Medulla oblongata (tissue), 1 donor: ENCODE results near the gene MYRIP.
"Not testable (repeated sequence)": the region's sequence is repeated elsewhere in the genome, so short reads cannot be mapped to it uniquely, and the experiment has no call there.

Source experiments
- DNase-seq: peaks from one replicate; pipeline ENCODE4 v3.0.0-alpha.2; 2015; ENCODE audit errors: extremely low spot score

The MYRIP gene

DNA sequence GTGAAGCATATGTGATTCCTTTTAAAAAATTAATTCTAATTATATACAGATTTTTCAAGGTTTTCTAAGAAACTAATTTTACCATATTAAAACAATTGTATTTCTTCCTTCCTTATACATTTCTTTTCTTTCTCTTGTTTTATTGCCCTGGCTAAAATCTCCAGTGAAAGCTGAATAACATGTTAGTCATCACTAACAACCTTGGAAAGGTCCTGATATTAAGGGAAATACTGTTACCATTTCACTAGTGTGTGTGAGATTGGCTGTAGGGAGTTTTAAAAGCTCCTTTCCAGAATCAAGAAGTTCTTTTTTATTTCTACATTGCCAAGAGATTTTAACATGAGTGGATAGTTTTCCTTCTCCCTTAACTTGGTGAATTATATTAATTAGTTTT lies 270.4 kb downstream of the MYRIP start:
- DNase-seq = no peak

DNA sequence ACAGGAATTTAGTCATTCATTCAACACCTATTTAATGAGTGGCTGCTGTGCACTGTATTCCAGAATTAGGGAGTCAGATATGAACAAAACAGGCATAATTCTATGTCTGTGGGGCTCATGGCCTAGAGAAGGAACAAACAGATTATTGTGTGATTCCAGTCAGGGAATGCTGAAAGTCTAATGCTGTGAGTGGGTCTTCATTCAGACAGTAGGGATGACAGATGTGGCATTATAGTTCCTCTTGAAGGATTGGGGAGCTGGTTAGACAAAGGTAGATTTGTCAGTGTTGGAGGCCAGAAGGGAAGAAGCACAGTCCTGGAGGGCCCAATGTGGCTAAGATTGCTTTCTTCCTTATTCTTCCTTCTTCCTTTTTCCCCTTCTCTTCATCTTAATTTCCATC lies 273.7 kb downstream of the MYRIP start:
- no peak for DNase-seq

DNA sequence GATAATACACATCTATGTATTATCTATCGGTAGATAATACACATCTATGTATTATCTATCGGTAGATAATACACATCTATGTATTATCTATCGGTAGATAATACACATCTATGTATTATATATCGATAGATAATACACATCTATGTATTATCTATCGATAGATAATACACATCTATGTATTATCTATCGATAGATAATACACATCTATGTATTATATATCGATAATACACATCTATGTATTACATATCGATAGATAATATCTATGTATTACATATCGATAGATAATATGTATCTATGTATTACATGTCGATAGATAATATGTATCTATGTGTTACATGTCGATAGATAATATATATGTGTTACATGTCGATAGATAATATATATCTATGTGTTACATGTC lies 275.0 kb downstream of the MYRIP start:
- not testable (repeated sequence) for DNase-seq

DNA sequence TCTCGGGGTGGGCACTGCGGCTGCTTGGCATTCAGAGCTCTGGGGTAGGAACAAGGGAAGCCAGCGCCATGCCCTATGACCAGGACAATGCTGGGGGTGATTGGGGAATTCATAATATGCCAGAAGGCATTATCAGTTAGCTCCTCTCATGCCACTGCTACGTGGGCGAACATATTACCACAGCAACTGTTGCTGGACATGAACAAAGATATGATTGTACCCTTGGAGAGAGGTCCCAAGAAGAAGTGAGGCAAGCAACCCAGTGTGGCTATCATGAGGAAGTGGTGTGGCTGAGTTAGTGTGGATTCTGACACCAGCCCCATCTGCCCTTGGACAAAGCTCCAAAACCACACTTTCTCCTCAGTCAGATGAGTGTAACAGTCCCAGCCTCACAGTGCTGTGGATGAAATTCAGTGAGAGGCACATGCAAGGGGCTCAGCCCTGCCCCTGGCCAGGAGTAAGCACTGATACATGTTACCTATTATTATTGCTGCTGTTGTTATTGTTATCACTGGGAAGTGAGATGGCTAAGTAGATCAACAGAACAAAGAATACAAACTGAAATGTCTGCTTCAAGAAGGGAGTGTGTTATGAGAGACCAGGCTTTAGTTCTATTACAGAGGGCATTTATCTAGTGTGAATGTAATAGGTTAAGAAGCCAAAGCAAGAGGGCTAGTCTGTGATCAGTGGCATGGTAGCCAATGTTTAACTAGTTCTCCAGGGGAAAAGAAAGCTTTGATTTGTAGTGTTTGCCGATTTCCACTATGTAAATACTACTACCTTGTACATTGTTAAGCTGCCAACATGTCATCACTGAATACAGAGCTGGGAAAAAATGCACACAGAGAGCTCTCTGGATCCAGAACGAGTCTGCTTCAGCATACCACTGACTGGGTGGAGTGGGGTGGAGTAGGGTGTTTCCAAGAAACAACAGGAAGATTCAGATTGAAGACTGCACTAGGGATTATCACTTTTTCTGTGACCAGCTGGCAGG lies 277.8 kb downstream of the MYRIP start:
- no peak for DNase-seq

DNA sequence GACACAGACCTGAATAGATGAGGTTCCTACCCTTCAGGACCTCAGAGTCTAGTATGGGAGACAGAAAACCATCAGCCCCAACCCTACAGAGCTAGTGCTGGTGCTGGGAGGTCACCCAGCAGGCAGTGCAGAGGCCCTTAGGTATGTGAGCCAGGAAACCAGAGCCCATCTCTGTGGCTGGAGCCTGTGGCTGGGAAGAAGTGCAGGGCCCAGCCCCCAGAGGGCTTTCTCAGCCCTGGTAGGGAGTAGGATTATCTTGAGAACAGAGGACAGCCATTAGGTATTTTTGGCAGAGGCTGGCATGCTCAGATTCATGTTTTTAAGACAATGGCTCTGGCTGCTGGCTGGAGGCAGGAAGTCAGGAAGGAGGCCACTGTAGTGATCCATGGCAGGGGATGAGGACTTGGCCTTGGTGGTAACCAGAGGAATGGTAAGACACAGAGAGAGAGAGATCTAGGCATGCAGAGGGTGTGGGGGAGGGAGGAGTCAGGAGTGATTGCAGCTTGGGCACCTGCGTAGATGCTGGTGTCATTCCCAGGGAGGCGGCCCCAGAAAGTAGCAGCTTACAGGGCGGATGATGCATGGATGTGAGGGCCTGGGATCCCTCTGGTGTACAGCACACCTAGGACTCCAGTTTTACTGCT lies 279.2 kb downstream of the MYRIP start:
- DNase-seq = no peak

DNA sequence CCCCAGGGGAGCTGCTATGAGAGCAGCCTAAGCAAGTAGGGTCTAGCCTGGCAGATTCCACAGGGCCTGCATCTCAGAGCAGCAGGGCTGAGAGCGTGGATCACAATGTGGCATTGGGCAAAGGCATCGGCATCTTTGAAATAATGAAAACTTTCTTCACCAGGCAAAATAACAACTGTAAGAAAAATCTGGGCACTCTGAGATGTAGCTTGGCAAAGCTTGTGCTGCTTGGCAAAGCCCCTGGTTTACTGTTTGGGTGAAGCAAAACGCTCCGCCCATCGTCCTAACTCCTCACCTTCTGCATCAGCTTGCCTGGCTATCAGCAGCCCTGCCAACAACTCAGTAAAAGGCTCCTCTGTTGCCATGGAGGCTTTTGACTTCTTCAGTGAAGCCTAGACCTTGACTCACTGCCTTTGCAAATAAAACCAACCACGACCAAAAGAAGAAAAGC lies 287.3 kb downstream of the MYRIP start:
- DNase-seq = peak; percentile 75

DNA sequence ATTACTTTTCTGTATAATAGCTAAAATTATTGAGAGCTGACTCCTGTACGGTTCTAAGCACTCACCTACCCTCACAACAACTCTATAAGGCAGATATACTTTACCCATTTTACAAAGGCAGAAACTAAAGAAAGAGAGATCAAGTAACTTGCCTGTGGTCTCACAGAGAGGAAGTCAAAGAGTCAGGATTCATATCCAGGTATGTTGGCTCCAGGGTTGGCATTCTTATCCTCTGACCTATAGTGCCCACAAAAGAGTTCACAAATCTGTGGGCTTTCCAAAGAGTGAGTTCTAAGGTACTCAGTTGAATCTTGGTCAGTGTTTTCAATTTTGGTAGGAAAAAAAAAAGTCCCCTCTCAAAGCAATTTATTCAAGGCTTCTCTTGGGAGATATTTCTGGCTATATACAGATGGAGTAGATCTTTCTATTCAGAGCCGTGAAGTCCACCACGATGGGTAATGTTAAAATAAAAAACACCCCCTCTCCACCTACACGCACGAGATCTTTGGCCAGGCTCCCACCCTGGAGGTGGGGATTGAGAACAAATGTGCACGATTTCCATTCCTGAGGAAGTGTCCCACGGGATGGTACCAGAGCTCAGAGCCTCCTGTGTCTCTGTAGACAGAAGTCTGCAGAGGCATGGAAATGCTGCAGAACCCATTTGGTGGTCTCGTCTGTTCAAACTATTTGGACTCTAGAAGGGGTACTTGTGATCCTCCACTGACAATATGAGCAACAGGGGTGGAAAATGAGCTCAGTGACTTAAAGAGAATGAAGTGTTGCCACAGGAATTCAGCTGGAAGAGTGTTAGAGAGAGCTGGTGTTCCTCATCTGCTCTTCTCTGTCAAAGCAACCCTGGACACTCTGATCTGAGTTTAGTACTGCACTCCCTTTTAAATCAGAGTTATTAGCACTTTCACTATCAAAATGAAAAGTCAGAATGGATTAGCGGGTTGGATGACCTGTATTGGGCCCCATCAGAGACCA lies 288.0 kb downstream of the MYRIP start:
- no peak for DNase-seq

DNA sequence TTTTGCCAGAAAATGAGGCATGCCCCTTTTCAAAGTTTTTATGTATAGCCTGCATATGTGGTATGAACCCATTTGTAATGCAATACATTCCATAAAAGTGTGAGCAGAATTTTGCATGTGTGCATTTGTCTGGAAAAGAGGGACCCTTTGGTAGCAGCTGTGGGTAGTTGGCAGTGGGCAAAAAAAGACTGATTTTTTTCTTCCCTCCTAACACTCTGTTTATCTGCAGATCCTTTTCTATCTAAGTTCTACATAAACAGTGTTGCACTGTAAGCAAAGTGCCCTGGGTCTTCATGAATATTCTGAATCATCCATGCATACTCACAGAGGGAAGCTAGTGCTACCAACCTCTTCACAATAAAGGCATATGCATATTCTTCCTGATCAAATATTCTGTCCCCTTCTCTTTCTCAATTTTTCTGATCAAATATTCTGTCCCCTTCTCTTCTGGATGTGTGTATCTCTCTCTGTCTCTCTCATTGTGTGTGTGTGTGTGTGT lies 288.9 kb downstream of the MYRIP start:
- no peak for DNase-seq

DNA sequence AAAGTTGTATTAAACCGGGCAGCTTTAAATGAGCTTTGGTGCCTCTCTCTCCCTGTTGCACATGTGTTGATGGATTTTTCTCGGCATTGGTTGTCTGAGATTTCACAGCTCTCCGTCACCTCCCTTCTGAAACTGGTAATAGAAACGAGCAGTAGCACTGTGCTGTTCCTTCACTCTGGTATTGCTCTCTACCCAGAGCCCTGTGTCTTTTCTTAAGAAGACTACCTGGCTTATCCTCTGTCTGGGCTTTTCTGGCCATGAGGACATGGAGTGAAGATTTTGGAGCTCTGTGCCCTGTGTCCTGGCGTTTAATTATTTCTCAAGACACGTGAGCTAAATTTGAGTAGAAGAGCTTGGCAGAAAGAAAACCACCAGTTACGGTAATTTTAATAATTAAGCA lies 290.5 kb downstream of the MYRIP start:
- DNase-seq = no peak

DNA sequence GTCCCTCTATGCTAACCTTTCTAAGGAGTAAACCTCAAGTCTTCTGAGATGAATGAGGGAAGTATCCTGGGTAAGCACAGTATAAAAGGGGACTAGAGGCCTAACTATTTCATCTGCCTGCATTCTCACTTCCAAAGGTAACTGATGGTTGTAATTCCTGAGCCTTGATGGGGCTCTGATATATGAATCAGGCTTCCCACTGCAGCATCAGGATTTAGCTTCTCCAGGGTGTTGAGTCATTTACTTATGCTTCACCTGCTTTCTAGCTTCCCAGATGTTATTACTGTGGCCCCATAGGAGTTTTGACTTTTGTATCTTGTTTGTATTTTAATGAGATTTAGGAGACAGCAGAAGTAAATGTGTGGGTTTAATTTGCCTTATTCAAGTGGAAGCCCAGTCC lies 292.8 kb downstream of the MYRIP start:
- DNase-seq = no peak

DNA sequence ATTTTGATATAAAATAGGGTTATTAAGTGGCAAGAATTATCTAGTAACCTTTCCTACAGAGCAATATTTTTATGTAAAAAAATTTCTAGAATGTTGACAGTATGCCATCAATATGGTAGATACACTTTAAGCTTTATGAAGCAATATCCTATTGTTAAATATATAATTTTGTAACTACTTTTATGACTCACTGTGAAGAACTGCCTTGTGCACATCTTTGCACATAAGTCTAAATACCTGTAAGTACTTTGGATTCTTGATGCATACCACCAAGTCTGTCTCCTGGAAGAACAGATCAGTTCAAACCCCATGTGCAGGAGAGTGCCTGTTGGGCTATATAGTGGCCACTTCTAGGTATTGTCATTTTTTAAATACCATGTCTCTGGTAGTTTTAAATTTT lies 294.4 kb downstream of the MYRIP start:
- DNase-seq = no peak

DNA sequence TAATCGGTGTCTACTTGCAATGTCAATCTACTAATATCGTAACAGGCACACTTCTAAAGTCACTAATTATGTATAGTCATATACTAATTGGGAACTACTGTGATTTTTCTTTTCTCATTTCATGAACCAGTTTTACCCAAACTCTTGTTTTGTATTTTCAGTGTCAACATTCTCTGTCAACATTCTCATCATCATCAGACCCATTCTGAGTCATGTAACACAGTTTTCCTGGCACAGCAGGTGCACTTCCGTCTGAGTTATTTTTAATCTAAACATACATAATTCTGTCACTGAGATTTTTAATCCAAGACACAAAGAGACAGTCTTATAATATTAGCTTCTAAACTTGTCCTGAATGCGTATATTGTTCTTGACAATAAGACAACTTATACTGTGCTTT lies 295.0 kb downstream of the MYRIP start:
- DNase-seq = no peak

DNA sequence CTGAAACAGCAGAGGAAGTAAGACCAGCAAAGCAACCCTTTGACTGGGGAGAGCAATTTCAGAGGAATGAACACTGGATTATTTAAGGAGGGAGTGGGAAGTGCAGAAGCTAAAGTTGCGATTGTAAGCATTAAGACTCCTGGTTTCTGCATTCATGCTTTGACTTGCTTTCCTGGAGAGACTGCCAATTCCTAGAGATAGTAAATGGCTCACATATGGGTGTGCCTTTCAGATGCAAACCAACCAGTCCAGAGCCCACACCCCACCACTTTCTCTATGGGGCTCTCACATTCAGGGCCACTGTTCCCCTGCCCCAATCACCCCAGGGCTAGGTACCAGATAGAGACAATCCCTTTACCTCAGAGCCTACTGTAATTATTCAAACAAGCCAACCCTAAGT lies 299.2 kb downstream of the MYRIP start:
- no peak for DNase-seq

DNA sequence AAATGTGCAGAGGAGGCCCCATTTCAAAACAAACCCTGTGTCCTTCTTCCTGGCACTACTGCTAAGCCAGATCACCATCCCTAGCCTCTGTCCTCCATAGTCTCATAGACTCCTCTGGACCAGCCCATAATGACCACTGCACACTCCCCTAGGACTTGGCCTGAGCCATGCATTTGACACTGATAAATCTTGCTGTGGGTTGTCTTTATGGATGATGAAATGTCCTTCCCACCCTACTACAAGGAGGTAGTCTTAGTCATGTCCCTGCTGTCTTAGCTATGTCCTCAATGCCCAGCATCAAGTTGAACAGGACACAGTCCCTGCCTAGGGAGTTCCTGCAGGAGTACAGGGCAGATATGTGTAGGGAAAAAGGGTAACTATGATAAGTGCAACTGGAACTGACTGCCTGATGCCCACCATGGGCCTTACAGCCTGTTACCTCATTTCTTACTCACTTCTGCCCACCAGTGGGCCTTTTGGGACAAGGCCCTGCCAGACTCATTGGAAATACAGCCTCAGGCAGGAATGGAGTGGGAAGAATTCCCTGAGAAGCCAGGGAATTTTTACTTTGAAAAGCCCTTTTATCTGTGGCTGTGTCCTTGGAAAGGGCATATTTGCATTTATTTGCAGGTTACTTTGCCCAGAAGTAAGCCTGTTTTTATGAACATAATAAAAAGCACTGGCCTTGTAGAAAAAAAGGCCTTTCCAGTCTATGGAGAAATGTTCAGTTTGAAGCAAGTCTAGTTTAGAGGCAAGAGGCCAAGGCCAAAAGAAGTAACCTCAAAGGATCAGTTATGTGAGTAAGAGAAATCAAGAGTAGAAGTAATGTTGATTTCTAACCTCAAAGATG lies 300.5 kb downstream of the MYRIP start:
- DNase-seq = peak; percentile 30

DNA sequence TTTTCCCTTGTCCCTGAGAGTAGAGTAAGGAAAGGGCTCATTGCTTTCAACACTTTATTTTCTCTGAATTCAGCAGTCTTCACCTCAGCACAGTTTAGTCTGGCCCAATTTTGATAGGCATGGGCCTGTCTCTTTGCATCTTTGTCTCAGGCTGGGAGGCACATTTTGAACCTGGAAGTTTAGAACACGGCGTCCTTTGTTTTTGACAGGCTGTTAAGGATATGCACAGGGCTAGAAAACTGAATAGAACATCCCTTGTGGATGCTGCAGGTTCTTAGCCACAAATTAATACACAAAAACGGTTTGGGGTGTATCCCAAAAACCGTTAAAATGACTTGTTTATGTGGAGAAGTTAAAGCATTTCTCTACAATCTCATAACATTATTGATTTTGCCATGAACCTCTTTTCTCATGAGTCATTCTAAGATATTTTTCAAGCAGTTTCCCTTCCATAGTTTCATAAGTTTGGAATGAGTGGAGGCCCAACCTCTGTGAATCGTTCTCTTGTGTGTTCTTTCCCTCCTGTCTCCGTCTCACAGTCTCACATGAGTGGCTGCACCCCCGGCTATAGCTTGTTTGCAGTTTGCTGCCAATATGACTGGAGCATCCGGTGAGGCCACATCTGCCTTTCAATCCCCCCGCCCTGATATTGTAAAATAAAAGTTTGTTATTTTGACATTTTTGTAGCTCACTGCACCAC lies 307.2 kb downstream of the MYRIP start:
- no peak for DNase-seq

DNA sequence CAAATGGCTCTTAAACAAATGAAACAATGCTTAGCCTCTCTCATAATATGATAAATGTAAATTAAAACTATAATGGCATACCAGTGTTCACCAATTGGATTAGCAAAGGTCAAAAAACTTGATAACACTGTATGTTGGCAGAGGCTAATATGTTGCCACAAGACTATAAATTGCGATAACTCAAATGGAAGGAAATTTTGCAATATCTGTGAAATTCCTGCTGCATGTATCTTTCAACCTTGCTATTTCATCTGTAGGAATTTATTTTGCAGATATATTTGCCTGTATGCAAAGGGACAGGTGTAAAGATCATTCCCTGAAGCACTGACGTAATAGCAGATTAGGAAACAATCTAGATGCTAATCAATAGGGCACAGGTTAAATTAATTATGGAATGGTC lies 308.7 kb downstream of the MYRIP start:
- no peak for DNase-seq

DNA sequence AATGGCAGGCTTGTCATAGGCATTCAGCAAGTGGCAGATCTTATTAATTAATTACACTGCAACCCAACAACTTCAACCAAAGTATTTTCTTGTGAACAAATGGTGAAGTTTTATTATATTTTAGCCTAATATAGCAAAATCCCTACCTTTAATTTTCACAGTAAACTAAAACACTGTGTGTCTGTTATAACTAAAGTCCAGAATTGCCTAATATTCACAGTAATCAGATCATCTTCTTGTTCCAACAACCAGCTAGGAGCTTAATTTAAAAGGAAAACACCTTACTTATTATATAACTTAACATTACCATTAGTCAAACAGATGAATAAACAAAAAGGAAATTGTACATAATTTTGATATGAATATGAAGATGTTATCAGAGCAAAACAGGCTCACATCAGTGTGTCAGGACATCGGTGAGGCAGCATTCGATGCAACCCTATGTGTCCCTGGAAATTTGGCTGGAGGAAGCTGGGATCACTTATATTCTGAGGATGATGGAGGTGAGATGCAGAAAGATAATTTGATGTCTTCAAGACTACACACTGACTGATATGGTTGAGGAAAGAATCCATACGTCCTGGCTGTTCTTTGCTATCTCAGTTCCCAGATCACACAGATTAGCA lies 310.8 kb downstream of the MYRIP start:
- DNase-seq = no peak

DNA sequence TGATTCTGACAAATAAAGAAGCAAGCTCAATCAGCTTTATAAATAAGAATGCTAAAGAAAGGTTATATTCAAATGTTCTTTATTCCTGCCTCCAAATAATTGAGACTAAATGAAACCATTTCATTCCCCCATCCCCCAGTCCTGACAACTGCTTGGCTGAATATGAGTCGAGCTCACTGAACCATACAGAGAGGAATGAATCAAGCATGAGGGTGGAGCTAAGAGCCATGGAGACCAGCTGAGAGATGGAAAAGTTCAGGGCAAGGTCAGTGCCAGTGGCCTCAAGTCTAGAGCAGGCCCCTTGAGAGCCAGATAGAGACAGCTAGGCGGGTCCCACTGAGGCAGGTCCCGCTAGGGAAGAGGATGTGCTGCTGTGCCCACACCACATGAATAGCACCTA lies 311.4 kb downstream of the MYRIP start:
- peak; percentile 62 for DNase-seq

DNA sequence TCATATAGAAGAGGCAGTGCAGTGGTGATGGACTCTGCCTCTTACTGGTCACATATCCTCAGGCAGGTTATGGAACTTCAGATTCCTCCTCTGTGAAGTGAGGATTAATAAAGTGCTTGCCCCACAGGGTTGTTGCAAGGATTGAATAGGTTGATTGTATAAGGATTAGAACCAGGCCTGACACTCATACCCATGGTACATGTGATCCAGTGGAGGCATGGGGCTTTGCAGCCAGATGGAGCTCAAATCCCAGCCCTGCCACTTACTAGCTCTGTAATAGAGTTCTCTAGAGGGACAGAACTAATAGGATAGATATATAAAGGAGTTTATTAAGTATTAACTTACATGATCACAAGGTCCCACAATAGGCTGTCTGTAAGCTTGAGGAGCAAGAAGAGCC lies 315.5 kb downstream of the MYRIP start:
- DNase-seq = peak; percentile 36

DNA sequence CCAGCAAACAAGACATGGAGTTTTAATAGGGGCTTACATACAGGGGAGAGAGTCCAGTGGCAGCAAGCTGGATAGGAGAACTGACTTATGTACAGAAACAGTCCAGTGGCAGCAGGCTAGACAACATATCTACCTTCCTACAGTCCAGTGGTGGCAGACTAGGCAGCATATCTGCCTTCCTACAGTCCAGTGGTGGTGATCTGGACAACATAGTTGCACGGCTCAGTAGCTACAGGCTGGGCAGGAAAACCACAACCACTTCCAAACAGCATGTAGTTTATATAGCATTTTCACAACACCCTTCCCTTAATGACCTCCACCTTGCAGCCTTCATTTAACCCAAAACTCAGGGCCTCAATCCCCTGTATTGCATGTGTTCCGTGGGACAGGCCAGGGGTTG lies 318.8 kb downstream of the MYRIP start:
- DNase-seq = no peak
